A549 (cell line): ENCODE measurements around the gene ADCY7. TPM values are rescaled to one million over a fixed set of nuclear protein-coding genes. Genes with fewer than 3 reads are reported as not detected.

ENCODE experiments used
- ATAC-seq, 2 experiments: fragments of 200-7000 bp in 1 of 2; fragments of >200 bp in 1 of 2; cut with Nextera tagmentation in 1 of 2; cut with Tn5 transposase in 1 of 2; 3 replicates each; pipeline versions ENCODE4 v1.8.0 to v1.9.1; 2018 to 2020; ENCODE audit warnings: mild to moderate bottlenecking in 1 of 2, moderate library complexity in 1 of 2
- CTCF ChIA-PET: fragments of 300-600 bp; sonication (Branson Sonifier 250); formaldehyde crosslinking; extraction: SDS; loops from one replicate; lab custom pipeline; 2021; ENCODE audit warnings: antibody characterized with exemption, inconsistent platforms; lab: Yijun Ruan, JAX
- POLR2A ChIA-PET: fragments of 350-600 bp; formaldehyde crosslinking; extraction: SDS; loops from one replicate; lab custom pipeline; 2021; ENCODE audit warnings: antibody characterized with exemption, inconsistent platforms; lab: Yijun Ruan, JAX
- DNase-seq, 2 experiments: peaks; one replicate each; pipeline versions ENCODE4 v3.0.0 to v3.0.0-alpha.2; 2011 to 2016; ENCODE audit warnings: low read depth in 1 of 2, low spot score in 1 of 2
- FAIRE-seq: peaks from 2 replicates; lab custom pipeline; 2011; peaks lifted over from hg19 to GRCh38; lab: Jason Lieb, UNC
- H3K27ac ChIP-seq, 2 experiments: fragments of >200 bp; sonication (Bioruptor Twin); formaldehyde crosslinking; 3 replicates each; pipeline ENCODE4 v1.5.1; 2016 to 2017
- H3K4me1 ChIP-seq: fragments of >200 bp; sonication (Bioruptor Twin); formaldehyde crosslinking; 3 replicates; pipeline ENCODE4 v1.6.1; 2016
- H3K4me2 ChIP-seq: fragments of >200 bp; sonication (Bioruptor Twin); formaldehyde crosslinking; 3 replicates; pipeline ENCODE4 v1.6.1; 2016
- H3K4me3 ChIP-seq: fragments of >200 bp; sonication (Bioruptor Twin); formaldehyde crosslinking; 3 replicates; pipeline ENCODE4 v1.5.1; 2016
- H3K9me3 ChIP-seq: fragments of >200 bp; sonication (Bioruptor Twin); formaldehyde crosslinking; 3 replicates; pipeline ENCODE4 v1.6.1; 2016
- ATOH8 ChIP-seq: fragments of 250-450 bp; sonication (Bioruptor Pico); IDR thresholded peaks from 2 replicates; pipeline ENCODE4 v1.5.0; 2020; ENCODE audit warnings: low read depth, mild to moderate bottlenecking, moderate library complexity
- BHLHE40 ChIP-seq: IDR thresholded peaks from 2 replicates; pipeline ENCODE4 v1.6.1; 2012; ENCODE audit warnings: low read depth, low read length, inconsistent platforms
- CEBPB ChIP-seq, 2 experiments: fragments of >200 bp in 1 of 2; sonication (Bioruptor Twin) in 1 of 2; formaldehyde crosslinking in 1 of 2; IDR thresholded peaks; 2 replicates each; pipeline ENCODE4 v1.6.1; 2012 to 2016
- CHD4 ChIP-seq: fragments of 200-600 bp; sonication (generic); IDR thresholded peaks from 2 replicates; pipeline ENCODE4 v1.6.1; 2016; ENCODE audit warnings: antibody characterized with exemption, mild to moderate bottlenecking, borderline replicate concordance
- EHF ChIP-seq: fragments of 250-450 bp; sonication (Bioruptor Pico); IDR thresholded peaks from 2 replicates; pipeline ENCODE4 v1.5.0; 2020; ENCODE audit warnings: mild to moderate bottlenecking
- EHMT2 ChIP-seq: fragments of 200-600 bp; sonication (generic); IDR thresholded peaks from 2 replicates; pipeline ENCODE4 v1.6.1; 2016; ENCODE audit warnings: antibody characterized with exemption, low read depth, mild to moderate bottlenecking, moderate library complexity
- EP300 ChIP-seq, 2 experiments: fragments of >200 bp; sonication (Bioruptor Twin); formaldehyde crosslinking; IDR thresholded peaks; 2 replicates in 1 of 2; 3 replicates in 1 of 2; pipeline ENCODE4 v1.6.1; 2016 to 2017
- ESRRA ChIP-seq: fragments of 150-350 bp; IDR thresholded peaks from 2 replicates; pipeline ENCODE4 v1.6.1; 2014; ENCODE audit warnings: mild to moderate bottlenecking, low read length, borderline replicate concordance
- GATA3 ChIP-seq: IDR thresholded peaks from 2 replicates; pipeline ENCODE4 v1.6.1; 2012; ENCODE audit warnings: borderline replicate concordance
- HDAC2 ChIP-seq: fragments of 200-600 bp; sonication (generic); IDR thresholded peaks from 2 replicates; pipeline ENCODE4 v1.6.1; 2016
- HES2 ChIP-seq: fragments of >200 bp; sonication (Bioruptor Twin); formaldehyde crosslinking; IDR thresholded peaks from 2 replicates; pipeline ENCODE4 v1.6.1; 2016
- HOXB13 ChIP-seq: fragments of 250-450 bp; sonication (Bioruptor Pico); IDR thresholded peaks from 2 replicates; pipeline ENCODE4 v1.5.0; 2020; ENCODE audit warnings: low read depth, mild to moderate bottlenecking, moderate library complexity
- MAFK ChIP-seq: fragments of 450-650 bp; IDR thresholded peaks from 2 replicates; pipeline ENCODE4 v1.6.1; 2014; ENCODE audit not compliant: partially characterized antibody
- NR3C1 ChIP-seq: fragments of >200 bp; sonication (Bioruptor Twin); formaldehyde crosslinking; IDR thresholded peaks from 3 replicates; pipeline ENCODE4 v1.6.1; 2017
- POLR2A ChIP-seq: IDR thresholded peaks from 2 replicates; pipeline ENCODE4 v1.6.1; 2012; ENCODE audit warnings: mild to moderate bottlenecking, low read length
- RAD21 ChIP-seq, 2 experiments: fragments of >200 bp in 1 of 2; sonication (Bioruptor Twin) in 1 of 2; formaldehyde crosslinking in 1 of 2; IDR thresholded peaks in 1 of 2; conservative IDR thresholded peaks in 1 of 2; 2 replicates in 1 of 2; 3 replicates in 1 of 2; pipeline ENCODE4 v1.6.1; 2012 to 2018; ENCODE audit warnings: inconsistent platforms in 1 of 2
- RCOR1 ChIP-seq: fragments of 150-350 bp; IDR thresholded peaks from 2 replicates; pipeline ENCODE4 v1.6.1; 2014; ENCODE audit warnings: antibody characterized with exemption, low read length, low read depth
- SREBF2 ChIP-seq: fragments of 450-650 bp; IDR thresholded peaks from 2 replicates; pipeline ENCODE4 v1.6.1; 2014; ENCODE audit warnings: mild to moderate bottlenecking, moderate library complexity
- ZFP36 ChIP-seq: fragments of 450-650 bp; IDR thresholded peaks from 2 replicates; pipeline ENCODE4 v1.6.1; 2014; ENCODE audit warnings: borderline replicate concordance; ENCODE audit not compliant: partially characterized antibody
- WGBS: methylation state at CpG from one replicate; pipeline ENCODE4 v1.1.6; 2017; ENCODE audit errors: missing lambda C conversion rate; 5-methylcytosine and 5-hydroxymethylcytosine counted together
- polyA plus RNA-seq, 4 experiments: library from polyadenylated mRNA; depleted of rRNA in 3 of 4; stranded (reverse); fragments of >200 nt; fragmentation: RNase III in 1 of 4; extraction: RNeasy Plus Mini Kit Qiagen cat#74134 plus additional on column Dnase treatment in 1 of 4; gene quantifications; 2 replicates in 3 of 4; 3 replicates in 1 of 4; pipeline ENCODE4 v1.2.3, GENCODE V29; 2011 to 2017

Gene ADCY7
- polyA plus RNA-seq, 2 of the 4 experiments (the other 2 are of a cell fraction) = 10.5 to 18.7 TPM

- TF ChIP-seq HOXB13 (CRISPR knock-in tag) (no peak), HDAC2 (no peak), POLR2A (no peak)
These were observed 15.7 kb downstream of the ADCY7 start (continued) for GRCh38 chr16:50282010-50282538.

GRCh38 chr16:50282955-50283631, 16.7 kb downstream of the ADCY7 start:
- TF ChIP-seq CEBPB (IDR thresholded peaks at IDR 0.05) (0 out of 4 replicates have a peak, but pooled peaks of 1 of the 2 experiments have one; percentile 27), GATA3 (no peak)
- TF ChIP-seq, all 56 proteins: peak for 1
- ChIA-PET POLR2A (no interaction called here), CTCF (interaction anchor here (1.0 to 1.3 kb wide), 3 partner anchors 17 to 523 kb away, joined by 3 to 5 read pairs (median 3); no protein-coding TSS in a partner anchor)
- 91% methylated on average over 8 of the region's 9 CpGs for WGBS
- ATAC-seq = no peak; a peak in 1 of 6 replicates
- no peak for FAIRE-seq
- no peak overlapping the region for H3K27ac ChIP-seq
- no peaks in the 10 kb centered on the region for H3K9me3 ChIP-seq
- no peak overlapping the region for H3K4me2 ChIP-seq
- H3K4me1 ChIP-seq = peaks cover 4% of the 10 kb centered on the region; the same call in 1 of the 3 replicates
- no peak for DNase-seq
- H3K4me3 ChIP-seq = no peak overlapping the region

- H3K9me3 ChIP-seq = no peaks in the 10 kb centered on the region
- no peak for FAIRE-seq
- WGBS = 67% methylated on average over 9 of the region's 14 CpGs
- ChIA-PET CTCF (interaction anchor here (1.2 to 2.2 kb wide), 2 partner anchors 12 to 16 kb away, joined by 3 to 9 read pairs; no protein-coding TSS in a partner anchor), POLR2A (no interaction called here)
- no peak overlapping the region for H3K4me3 ChIP-seq
- TF ChIP-seq SREBF2 = no peak
- TF ChIP-seq ESRRA = no peak
- TF ChIP-seq RAD21 (conservative IDR thresholded peaks at IDR 0.05 in 1 of 2, IDR thresholded peaks at IDR 0.05 in 1 of 2) = no peak
- no peak for TF ChIP-seq HES2
- no peak for TF ChIP-seq RCOR1
- no peak for TF ChIP-seq MAFK
- TF ChIP-seq ATOH8 (CRISPR knock-in tag) = no peak
- TF ChIP-seq NR3C1 = no peak
- TF ChIP-seq BHLHE40 = no peak
- TF ChIP-seq GATA3 = no peak
- TF ChIP-seq EP300 (IDR thresholded peaks at IDR 0.05) = no peak
- TF ChIP-seq ZFP36 = no peak
- peaks cover 4% of the 10 kb centered on the region; the same call in 1 of the 3 replicates for H3K4me1 ChIP-seq
- peak; percentile 22 to 29; a peak in 4 of 6 replicates for ATAC-seq
- H3K27ac ChIP-seq = no peak overlapping the region
- H3K4me2 ChIP-seq = no peak overlapping the region
- DNase-seq = no peak
These were observed 18.0 kb downstream of the ADCY7 start for GRCh38 chr16:50284131-50284911.

- no peak for FAIRE-seq
- TF ChIP-seq EHF (CRISPR knock-in tag) (no peak), HOXB13 (CRISPR knock-in tag) (no peak), HDAC2 (no peak), CHD4 (no peak), EHMT2 (no peak)
- DNase-seq = no peak
- ATAC-seq = no peak
- 88% methylated on average over 3 of the region's 5 CpGs for WGBS
- CTCF ChIA-PET = interaction anchor here (1.0 to 2.2 kb wide), 2 partner anchors 11 to 12 kb away, joined by 3 to 9 read pairs; no protein-coding TSS in a partner anchor
- POLR2A ChIA-PET = no interaction called here
- H3K4me1 ChIP-seq = peaks cover 4% of the 10 kb centered on the region; the same call in 1 of the 3 replicates
- no peaks in the 10 kb centered on the region for H3K9me3 ChIP-seq
- H3K4me3 ChIP-seq = no peak overlapping the region
- H3K4me2 ChIP-seq = no peak overlapping the region
- no peak overlapping the region for H3K27ac ChIP-seq
These were observed 19.2 kb downstream of the ADCY7 start for GRCh38 chr16:50285406-50286003.
